Raji (cell line): Measurements from ENCODE around the gene DYRK2.

Source experiments
- POLR2A ChIP-seq: IDR thresholded peaks from 2 replicates; pipeline ENCODE4 v1.6.1; 2011; ENCODE audit warnings: low read depth, low read length, control low read depth; ENCODE audit not compliant: insufficient read depth

The DYRK2 gene

DNA sequence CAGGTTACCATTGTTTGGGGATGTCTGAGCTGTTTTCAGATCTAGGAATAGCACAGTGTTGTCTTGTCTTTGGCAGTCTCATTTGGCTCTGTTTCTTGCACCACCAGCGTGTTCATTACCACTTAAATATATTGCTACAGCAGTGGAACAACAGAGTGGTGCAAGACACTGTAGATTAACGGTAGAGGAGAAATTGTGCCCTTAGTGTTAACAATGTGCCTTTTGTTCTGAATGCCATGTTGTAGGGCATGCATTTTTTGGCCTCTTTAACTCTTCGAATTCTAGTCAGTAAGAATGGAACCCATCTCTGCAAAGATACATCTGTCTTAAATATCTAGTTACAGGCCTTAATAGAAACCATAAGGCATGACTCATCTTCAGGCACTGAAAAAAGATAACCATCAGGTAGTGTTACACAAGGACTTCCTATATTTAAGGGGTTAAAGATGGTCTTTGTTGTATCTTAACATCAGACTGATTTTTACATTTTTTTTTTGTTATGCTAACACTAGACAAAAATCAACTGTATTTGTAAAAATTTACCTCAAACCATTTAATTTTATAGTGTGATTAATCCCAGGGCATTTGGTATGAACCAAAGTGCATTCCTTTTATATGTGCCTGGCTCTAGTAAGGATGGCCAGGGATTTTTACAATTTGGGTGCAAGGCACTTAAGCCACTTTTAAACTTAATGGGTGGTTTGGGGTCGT is 12.9 kb downstream of the DYRK2 start:
- no peak for TF ChIP-seq POLR2A

DNA sequence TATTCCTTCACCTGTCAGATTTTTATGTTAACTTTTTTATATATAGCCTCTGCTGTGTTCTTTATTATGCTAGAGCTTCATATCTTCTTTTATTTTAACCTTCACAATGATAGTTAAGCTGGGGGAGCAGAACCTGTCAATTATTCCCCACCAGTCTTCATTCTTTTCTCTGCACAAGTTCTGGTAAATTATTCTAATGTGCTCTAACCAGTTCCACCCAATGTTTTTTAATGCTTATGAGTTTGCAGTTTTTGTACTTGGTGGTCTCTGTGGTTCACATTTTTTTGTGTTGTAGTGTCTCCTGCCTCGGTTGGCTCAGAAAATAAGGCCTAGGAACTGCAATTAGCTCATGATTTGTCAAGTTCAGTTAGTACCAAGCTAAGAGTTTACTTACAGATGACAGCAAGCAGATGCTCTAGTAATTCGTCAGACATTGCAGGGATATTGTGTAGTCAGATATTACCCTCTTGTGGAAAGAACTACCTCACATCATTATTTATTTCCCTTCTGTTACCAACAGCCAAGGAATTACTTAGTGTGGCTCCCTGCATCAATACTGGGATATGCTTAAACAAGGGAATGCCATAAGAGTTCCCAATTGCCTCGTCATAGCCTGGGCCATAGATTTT is 14.5 kb downstream of the DYRK2 start:
- no peak for TF ChIP-seq POLR2A

DNA sequence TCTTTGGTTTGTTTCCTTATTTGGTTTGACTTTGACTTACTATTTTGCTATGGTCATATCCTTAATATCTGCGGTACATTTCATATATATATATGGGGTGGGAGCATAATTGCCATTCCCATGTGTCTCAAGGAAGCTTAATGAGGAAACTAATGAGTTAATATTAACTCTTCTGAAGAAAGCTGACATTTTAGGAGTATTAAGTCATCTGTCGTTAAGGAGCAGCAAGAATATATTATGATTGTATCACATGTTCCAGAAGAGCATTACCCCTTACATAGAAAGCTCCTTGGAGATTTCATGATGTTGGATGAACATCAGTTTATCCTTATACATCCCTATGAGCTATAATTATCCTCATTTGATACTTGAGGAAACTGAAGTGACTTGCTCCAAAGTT is 15.6 kb downstream of the DYRK2 start:
- no peak for TF ChIP-seq POLR2A

DNA sequence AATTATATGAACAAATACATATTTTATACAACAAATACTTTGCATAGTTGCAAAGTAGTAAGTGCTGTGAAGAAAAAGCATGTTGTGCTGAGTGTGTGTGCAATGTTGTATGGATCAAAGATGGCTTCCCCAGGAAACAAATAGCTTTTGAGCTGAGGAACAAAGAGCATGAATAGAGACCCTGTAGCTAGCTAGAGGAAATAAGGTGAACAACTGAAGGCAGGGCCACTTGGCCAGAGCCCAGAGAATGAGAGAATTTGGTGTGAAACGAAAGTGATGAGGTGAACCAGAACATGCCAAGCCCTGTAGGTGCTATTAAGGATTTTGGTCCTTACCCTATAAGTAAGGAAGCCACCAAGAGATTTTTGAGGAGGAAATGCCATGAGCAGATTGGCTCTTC is 17.1 kb downstream of the DYRK2 start:
- TF ChIP-seq POLR2A = no peak

DNA sequence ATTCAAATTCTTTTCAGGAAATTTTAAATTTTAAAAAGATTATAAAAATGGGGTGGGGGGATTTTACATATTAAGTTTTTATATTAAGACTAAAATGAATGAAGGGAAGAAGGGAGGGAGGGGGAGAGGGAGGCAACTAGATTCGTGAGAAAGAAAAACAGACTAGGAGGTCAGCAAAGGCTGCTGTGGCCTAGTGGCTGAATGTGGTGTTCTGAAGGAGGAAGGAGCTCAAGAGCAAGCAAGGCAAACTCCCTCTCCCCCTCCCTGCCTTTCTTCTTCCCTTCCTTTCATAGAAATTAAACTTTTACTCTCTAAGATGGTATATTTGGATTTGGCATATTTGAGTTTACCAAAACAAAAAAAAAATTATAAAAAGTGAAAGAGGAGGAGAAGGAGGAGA is 18.1 kb downstream of the DYRK2 start:
- no peak for TF ChIP-seq POLR2A

DNA sequence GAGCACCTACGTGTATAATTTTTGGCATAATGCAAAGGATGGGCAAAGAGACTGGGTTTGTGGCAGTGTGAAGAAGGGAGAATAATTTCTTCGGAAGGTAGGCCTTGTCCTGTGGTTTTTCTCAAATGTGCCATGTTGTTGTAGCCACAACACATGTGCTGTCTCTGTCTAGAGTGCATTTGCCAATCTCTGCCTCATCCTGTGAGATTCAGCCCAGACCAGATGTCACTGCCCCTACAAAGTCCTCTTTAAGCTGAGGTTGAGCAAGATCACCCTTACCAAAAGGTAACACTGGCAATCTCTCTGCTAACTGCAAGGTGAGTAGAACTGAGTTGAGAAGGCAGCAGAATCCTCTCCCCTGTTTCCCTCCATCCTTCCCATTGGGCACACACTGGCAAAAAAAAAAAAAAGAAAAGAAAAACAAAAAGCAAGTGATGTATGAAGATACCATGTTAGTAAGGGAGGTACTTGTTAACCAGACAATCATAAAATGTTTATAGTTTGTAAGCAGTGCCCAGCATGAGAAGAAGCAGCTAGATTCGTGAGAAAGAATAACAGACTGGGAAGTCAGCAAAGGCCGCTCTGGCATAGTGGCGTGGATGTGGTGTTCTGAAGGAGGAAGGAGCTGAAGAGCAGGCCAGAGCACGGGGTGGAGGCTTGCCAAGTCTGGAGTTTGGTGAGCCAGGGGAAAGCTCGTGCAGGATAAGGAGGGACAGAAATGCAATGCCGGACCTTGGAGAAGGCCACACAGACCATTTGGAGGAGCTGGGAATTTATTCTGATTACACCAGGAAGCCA is 18.9 kb downstream of the DYRK2 start:
- no peak for TF ChIP-seq POLR2A

DNA sequence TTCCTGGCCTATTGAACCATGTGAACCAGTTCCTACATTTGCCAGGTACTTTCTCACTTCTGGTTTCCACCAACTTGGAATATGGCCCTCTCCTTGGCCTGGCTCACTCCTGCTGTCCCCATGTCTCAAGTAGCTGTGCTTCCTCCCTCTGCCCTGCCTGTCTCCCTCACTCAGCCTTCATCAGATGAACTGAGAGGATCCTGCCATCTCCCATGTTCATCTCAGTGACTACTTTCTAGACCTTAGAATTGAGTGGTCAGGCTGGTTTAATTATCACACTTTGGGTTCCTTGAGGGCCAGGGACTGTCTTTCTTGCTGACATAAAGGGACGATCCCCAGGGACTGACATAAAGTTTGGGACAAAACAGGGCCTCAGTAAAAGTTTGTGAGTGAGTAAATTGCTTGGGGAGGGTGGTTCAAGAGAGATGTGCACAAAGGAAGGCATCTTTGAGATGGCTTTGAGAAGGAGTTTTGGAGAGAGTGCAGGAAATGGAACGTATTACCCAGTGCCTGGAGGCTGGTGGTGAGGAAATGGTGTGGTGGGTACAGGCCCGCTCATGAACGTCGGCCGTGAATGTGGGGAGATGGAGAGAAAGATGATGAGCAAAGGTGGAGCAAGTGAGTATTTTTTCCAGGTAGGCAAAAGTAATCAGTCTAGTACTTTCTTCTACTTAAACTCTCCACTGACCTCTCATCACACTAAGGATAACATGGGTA is 20.8 kb downstream of the DYRK2 start:
- no peak for TF ChIP-seq POLR2A

DNA sequence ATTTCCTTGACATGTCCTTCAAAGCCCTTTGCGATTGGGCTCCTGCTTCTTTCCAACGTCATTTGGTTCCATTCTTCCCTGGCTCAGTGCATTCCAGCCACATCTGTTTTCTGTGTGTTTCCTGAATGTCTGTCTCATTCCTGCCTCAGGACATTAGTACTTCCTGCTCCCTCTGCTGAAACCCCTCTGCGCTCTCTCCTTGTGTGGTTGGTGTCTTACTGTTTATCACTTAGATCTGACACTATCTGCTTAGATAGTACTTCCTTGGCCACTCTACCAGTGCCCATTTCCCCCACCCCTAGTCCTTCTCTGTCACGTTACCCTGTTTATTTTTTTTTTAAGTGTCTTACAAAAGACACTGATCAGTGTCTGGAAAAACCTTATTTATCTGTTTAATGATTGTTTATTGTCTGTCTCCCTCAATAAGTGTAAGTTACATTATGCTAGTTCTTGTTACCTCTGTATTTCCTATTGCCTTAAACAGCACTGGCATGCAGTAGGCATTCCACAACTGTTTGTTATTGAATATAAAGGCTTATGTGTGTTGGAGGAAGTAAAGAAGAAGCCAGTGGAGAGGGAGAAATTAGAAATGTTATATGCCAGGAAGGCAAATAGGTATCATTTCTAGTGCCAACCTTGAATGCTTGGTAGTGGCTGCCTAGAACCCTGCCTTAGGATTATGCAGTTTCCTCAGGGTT is 21.5 kb downstream of the DYRK2 start:
- TF ChIP-seq POLR2A = no peak

DNA sequence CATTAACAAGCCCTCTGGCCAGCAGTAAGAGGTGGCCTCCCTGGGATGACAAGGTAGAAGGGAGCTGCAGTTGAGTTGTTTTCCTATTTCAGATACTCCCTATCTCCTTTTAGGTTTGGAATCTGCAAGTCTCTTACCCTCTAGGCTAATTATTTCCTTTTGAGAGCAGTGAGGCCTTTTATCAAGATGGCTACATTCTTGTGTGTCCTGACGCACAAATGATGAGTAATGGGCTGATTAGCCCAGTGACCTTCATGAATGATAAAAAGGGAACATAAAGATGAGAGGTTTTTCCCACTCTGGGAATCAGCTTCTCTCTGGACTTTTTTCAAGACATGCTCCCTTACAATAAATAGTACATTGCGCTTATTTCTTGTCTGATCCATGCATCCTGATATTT is 22.9 kb downstream of the DYRK2 start:
- no peak for TF ChIP-seq POLR2A

DNA sequence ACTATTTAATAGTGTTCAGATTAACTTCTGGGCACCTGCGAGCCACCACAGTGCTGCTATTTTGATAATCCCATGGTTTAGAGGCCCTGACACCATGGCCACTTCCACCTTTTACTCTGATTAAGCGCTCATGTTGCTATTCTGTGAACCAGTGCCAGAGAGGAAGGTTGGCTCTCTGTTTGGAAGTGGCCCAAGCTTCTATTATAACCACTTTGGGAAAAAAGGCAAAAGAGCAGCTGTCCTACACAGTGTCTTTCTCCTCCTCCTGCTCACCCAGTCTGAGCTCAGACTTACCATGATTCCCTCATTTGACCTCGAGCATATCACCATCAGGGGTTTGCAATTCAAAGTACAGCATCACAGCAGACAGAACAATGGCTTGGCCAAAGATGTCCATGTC is 23.3 kb downstream of the DYRK2 start:
- no peak for TF ChIP-seq POLR2A

DNA sequence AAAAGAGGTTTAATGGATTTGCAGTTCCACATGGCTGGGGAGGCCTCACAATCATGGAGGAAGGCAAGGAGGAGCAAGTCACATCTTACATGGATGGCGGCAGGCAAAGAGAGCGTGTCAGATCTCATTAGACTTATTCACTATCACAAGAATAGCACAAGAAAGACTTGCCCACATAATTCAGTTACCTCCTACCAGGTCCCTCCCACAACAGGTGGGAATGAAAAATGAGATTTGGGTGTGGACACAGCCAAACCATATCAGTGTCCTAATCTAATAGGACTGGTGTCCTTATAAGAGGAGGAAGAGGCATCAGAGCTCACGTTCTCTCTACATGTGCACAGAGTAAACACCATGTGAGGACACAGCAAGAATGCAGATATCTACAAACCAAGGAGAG is 25.9 kb downstream of the DYRK2 start:
- TF ChIP-seq POLR2A = no peak

DNA sequence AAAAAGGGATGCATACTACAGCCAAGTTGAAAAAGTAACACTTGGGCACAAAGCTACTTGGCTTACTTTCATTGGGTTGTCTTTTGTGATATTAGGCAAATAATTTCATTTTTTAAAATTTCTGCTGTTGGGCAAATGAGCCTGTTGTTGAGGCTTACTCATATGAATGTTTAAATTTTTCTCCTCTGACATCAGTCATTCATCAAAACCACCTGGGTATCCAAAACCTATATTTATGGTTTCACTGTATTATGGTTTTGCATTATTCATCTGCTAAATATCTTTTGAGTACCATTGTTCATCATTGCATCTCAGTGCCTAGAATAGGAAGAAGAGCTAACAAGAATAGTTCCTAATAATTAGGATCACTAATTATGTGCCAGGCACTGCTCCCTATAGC is 28.1 kb downstream of the DYRK2 start:
- no peak for TF ChIP-seq POLR2A

DNA sequence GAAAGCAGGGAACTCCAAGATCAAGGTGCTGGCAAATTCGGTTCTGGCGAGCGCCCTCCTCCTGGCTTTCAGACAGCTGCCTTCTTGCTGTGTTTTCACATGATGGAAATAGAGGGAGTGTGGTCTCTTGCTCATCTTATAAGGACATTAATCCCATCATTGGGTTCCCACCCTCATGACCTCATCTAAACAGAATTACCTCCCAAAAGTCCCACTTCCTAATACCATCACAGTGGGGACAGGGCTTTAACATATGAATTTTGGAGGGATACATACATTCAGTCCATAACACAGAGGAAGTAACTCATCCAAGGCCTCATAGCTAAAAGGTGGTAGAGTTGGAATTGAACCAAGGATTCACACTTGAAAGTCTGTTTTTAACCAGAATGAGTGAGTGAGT is 28.6 kb downstream of the DYRK2 start:
- TF ChIP-seq POLR2A = no peak

DNA sequence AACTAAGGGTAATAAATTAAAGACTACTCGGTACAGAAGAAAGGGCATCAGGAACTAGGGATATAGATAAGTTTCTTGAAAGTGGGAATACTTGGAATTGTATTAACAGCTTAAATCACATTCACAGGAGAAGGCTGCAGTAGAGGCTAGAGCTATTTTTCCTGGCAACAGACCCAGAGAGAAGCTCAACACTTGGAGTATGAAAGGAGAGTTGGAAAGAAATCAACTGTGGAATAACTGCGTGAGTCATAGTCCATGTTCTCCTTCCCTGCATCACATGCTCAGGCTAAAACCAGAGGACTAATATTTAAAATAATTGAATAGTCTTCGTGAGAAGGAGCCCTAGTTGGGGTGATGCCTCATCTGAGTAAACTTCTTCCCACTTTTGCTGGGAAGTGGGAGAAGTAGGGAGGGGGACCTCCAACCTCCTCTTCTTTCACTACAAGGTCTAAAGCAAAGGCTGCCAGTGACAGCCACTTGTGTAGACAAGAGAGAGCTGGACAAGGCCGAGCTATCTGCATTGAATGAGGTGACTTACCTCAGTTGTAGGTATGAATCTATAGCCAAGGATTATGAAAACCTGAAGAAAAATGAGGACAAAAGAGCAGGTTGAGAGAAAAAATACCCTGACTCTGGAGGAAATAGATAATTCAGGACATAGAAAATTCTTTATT is 32.7 kb downstream of the DYRK2 start:
- no peak for TF ChIP-seq POLR2A
